Stomach smooth muscle (tissue), 2 donors: ENCODE results near the gene PRRT2.
"Not testable (repeated sequence)": the region's sequence is repeated elsewhere in the genome, so short reads cannot be mapped to it uniquely, and the experiment has no call there.

Experiments used
- H3K27ac ChIP-seq: one replicate; pipeline ENCODE4 v1.7.0; 2013; ENCODE audit warnings: mild to moderate bottlenecking, low read length, inconsistent platforms
- H3K27me3 ChIP-seq, 2 donors: one replicate each; pipeline ENCODE4 v1.7.0; 2013; ENCODE audit warnings: low read length in 2 of 2; ENCODE audit not compliant: insufficient read depth in 2 of 2, control insufficient read depth in 1 of 2
- H3K36me3 ChIP-seq, 2 donors: one replicate each; pipeline ENCODE4 v1.7.0; 2013; ENCODE audit warnings: low read length in 2 of 2; ENCODE audit not compliant: control insufficient read depth in 2 of 2, insufficient read depth in 2 of 2
- H3K4me1 ChIP-seq: one replicate; pipeline ENCODE4 v1.7.0; 2013; ENCODE audit warnings: low read length; ENCODE audit not compliant: control insufficient read depth, insufficient read depth
- H3K4me3 ChIP-seq, 2 donors: one replicate each; pipeline ENCODE4 v1.7.0; 2013; ENCODE audit warnings: low read length in 2 of 2
- H3K9ac ChIP-seq, 2 donors: one replicate each; pipeline ENCODE4 v1.7.0; 2013; ENCODE audit warnings: low read length in 2 of 2, mild to moderate bottlenecking in 1 of 2
- H3K9me3 ChIP-seq, 2 donors: one replicate each; pipeline ENCODE4 v1.7.0; 2013; ENCODE audit warnings: low read length in 2 of 2; ENCODE audit not compliant: control insufficient read depth in 2 of 2
- donor health status: healthy.
- donor health status: Pancreatic carcinoma.

PRRT2 gene

DNA sequence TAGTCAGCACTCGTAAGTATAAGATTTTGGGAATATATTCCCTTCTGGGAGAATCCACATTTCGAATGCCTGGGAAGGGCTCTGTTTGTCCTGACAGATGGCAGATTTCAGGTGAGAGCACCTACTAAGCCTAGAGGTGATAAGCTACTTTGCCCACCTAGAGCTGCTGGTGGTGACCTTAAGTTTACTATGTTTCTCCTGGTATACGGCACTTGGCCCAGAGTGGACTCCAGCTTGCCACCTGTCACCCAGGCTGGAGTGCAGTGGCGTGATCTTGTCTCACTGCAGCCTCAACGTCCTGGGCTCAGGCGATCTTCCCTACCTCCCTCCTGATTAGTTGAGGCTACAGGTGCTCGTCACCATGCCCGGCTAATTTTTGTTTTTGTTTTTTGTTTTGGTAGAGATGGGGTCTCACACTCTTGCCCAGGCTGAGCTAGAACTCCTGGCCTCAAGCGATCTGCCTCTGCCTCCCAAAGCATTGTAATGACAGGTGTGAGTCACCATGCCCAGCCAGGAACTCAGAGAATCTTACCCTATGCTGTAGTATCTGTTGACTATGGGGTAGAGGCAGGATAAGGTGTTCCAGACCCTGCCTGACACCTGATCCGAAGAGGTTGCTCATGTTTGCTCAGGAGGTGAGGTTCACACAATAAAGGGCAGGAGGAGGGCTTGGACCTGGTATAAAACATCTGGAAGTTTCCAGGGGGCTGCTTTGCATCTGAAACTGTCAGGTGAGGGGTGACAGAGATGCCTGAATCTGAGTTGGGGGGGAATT lies 34.2 kb upstream of the PRRT2 start, which contains the start of gene ZG16:
Gene ZG16, plus strand, starts transcription at position 681 of the 775 bp plus-strand sequence. CDS start 1,011 bp downstream, outside the sequence.
- Histone ChIP-seq H3K36me3 (no peaks in the 10 kb centered on the region), H3K27ac (no peak within 1 kb of the TSS), H3K4me1 (no peaks in the 10 kb centered on the region), H3K4me3 (no peak within 1 kb of the TSS), H3K9me3 (no peaks in the 10 kb centered on the region), H3K27me3 (peaks cover 3 to 4% of the 10 kb centered on the region in 2 donors), H3K9ac (no peak within 1 kb of the TSS)

DNA sequence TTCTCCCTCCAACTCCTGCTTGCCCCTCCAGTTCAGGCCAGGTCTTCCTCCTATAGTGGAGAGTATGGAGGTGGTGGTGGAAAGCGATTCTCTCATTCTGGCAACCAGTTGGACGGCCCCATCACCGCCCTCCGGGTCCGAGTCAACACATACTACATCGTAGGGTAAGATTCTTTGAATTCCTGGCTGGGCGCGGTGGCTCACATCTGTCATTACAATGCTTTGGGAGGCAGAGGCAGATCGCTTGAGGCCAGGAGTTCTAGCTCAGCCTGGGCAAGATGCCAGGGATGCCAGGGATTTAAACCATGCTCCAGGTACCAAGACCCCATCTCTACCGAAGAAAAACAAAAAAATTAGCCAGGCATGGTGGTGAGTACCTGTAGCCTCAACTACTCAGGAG lies 32.5 kb upstream of the PRRT2 start:
- H3K4me1 ChIP-seq = no peaks in the 10 kb centered on the region
- H3K36me3 ChIP-seq = no peaks in the 10 kb centered on the region
- no peak overlapping the region for H3K4me3 ChIP-seq
- no peaks in the 10 kb centered on the region for H3K9me3 ChIP-seq
- peaks cover 3 to 4% of the 10 kb centered on the region in 2 donors for H3K27me3 ChIP-seq
- no peak overlapping the region for H3K27ac ChIP-seq
- H3K9ac ChIP-seq = no peak overlapping the region

DNA sequence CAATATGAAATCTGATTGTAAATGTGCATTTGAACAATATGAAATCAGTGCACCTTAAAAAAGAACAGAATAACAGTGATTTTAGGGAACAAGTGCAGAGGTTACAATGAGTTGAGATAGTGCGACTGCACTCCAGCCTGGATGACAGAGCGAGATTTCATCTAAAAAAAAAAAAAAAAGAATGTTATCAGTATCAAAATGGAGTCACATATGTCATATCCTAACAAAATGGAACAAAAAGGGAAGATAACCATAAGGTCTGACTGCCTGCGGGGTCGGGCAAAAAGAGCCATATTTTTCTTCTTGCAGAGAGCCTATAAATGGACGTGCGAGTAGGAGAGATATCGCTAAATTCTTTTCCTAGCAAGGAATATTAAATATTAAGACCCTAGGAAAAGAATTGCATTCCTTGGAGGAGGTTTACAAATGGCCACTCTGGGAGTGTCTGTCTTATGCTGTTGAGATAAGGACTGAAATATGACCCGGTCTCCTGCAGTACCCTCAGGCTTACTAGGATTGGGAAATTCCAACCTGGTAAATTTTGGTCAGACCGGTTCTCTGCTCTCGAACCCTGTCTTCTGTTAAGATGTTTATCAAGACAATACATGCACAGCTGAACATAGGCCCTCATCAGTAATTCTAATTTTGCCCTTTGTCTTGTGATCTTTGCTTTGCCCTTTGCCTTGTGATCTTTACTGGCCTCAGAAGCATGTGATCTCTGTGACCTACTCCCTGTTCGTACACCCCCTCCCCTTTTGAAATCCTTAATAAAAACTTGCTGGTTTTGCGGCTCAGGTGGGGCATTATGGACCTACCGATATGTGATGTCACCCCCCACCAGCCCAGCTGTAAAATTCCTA lies 28.7 kb upstream of the PRRT2 start:
- H3K9ac ChIP-seq = not testable (repeated sequence)

DNA sequence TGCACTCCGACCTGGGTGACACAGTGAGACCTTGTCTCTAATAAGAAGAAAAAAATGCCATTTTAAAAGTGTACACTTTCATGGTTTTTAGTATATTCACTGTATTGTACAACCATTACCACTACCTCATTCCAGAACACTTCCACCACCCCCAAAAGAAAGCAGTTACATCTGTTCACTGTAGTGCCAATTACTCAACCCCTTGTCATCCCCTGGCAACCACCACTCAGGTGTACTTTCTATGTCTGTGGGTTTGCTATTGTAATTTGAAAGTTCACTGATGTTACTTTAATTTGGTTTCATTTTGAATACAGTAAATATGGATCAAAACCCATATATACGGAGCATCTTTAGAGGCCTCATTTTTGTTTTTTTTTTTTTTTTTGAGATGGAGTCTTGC lies 27.8 kb upstream of the PRRT2 start:
- Histone ChIP-seq H3K27ac (no peak overlapping the region), H3K4me3 (no peak overlapping the region), H3K9me3 (no peaks in the 10 kb centered on the region), H3K4me1 (peaks cover 5% of the 10 kb centered on the region), H3K9ac (no peak overlapping the region), H3K27me3 (peaks cover 2 to 3% of the 10 kb centered on the region in 2 donors), H3K36me3 (no peaks in the 10 kb centered on the region)

More for the DNA sequence above, 28.7 kb upstream of the PRRT2 start:
- H3K4me1 ChIP-seq, H3K36me3 ChIP-seq, H3K4me3 ChIP-seq, H3K9me3 ChIP-seq, H3K27me3 ChIP-seq, H3K27ac ChIP-seq: not testable (repeated sequence)

DNA sequence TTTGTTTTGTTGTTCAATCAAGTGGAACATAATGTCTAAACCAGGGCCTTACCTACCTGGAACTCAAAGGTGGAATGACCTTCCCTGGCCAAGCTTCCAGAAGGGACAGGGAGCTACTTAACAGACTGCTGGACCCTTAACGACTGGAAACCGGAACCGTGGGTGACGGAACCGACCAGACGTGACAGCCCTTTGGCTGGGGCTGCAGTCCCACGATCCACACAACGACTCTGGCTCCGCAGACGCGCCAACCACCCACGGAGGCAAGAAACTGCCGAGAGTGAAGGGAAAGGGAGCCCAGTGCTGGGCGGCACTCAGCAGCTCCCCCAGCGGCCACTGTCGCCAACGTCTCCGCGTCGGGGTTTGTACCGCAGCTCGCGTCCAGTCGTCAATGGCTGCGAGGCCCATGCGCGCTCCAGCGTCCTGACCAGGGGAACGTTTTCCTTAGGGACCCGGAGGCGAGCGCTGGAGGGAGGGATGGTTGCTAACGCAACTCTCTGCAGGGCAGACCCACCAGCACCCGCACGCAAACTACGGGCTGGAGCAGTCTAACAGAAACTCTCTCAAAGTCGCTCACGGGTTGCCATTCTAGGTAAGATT lies 27.0 kb upstream of the PRRT2 start:
- Histone ChIP-seq H3K36me3 (no peaks in the 10 kb centered on the region), H3K27me3 (peaks cover 0 to under 1% of the 10 kb centered on the region in 2 donors), H3K27ac (no peak overlapping the region), H3K4me1 (peaks cover 9% of the 10 kb centered on the region), H3K9ac (peak overlapping the region in 1 of 2 donors; percentile 29), H3K4me3 (peak overlapping the region; percentile 56 to 63), H3K9me3 (no peaks in the 10 kb centered on the region)

GRCh38 chr16:29787155-29787554 lies 24.8 kb upstream of the PRRT2 start:
- H3K9ac ChIP-seq, H3K9me3 ChIP-seq, H3K36me3 ChIP-seq, H3K27ac ChIP-seq, H3K4me3 ChIP-seq, H3K27me3 ChIP-seq: not testable (repeated sequence)
- peaks cover 22% of the 10 kb centered on the region for H3K4me1 ChIP-seq

DNA sequence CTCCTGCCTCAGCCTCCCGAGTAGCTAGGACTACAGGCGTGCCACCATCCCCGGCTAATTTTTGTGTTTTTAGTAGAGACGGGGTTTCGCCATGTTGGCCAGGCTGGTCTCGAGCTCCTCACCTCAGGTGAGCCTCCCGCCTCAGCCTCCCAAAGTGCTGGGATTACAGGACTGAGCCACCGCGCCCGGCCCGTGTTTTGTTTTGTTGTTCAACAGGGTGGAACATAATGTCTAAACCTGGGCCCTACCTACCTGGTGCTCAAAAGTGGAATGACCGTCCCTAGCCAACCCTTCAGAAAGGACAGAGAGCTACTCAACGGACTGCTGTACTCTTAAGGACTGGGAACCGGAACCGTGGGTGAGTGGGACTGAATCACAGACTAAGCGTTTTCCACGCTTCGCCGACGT lies 22.2 kb upstream of the PRRT2 start:
- peak overlapping the region; percentile 78 to 95 for H3K9ac ChIP-seq
- H3K9me3 ChIP-seq = no peaks in the 10 kb centered on the region
- no peaks in the 10 kb centered on the region for H3K27me3 ChIP-seq
- H3K36me3 ChIP-seq = no peaks in the 10 kb centered on the region
- peak overlapping the region; percentile 90 for H3K27ac ChIP-seq
- H3K4me3 ChIP-seq = peak overlapping the region; percentile 91 to 93
- peaks cover 22% of the 10 kb centered on the region for H3K4me1 ChIP-seq

- Histone ChIP-seq H3K36me3 (no peaks in the 10 kb centered on the region), H3K4me3 (peak within 1 kb of the TSS; percentile 91 to 93), H3K27me3 (no peaks in the 10 kb centered on the region), H3K9ac (peak within 1 kb of the TSS; percentile 78 to 95), H3K27ac (peak within 1 kb of the TSS; percentile 90), H3K4me1 (peaks cover 17% of the 10 kb centered on the region), H3K9me3 (no peaks in the 10 kb centered on the region)
These were observed 21.6 kb upstream of the PRRT2 start, which contains the start of gene KIF22 for GRCh38 chr16:29790183-29790948. Gene KIF22, plus strand, starts transcription at chr16:29790751. Its CDS starts 9 bp downstream, at chr16:29790760.

DNA sequence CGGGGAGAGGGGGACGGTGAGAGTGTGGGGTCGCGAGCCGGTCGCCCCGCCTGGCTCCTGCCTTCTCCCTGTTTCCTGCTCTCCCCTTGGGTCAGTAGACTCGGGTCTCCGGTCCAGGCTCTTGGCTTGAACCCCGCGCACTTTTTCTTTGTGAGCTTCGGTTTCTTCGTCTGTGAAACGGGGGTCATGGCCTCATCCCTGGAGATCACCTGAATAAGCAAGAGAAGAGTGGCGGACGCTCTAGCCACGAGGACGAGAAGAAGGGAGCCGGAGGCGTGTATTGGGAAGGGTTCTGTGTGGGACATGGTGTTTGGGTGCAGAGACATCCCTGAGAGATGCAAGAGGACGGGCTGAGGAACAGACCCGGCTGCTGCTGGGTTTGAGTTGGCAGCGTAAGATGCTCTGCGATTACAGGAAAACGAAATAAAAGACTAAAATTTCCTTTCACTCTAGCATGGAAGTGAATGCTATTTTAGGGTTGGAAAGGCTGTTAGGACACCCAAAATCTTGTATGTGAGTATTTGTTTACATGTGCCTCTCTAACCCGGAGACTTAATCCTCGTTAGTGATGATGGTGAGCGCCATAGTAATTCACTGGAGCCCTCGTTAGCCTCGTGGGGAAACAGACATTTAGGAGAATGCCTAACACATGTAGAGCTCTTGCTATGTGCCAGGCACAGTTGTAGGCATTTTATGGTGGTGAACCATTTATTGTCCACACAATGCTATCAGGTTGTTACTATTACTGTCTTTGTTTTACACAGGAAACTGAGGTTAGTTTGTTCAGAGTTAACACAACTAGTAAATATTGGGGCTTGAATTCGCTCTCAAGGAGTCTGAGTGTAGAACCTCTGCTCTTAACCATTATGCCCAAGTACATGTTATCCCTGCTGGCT lies 20.8 kb upstream of the PRRT2 start:
- Histone ChIP-seq H3K27me3 (no peaks in the 10 kb centered on the region), H3K27ac (no peak overlapping the region), H3K4me3 (peak overlapping the region; percentile 77 to 91), H3K9me3 (no peaks in the 10 kb centered on the region), H3K36me3 (no peaks in the 10 kb centered on the region), H3K9ac (peak overlapping the region; percentile 59 to 64), H3K4me1 (peaks cover 17% of the 10 kb centered on the region)
